Vagina (tissue), 2 donors: ENCODE measurements around the gene SLC22A17. TPM values are rescaled to one million over a fixed set of nuclear protein-coding genes. Genes with fewer than 3 reads are reported as not detected.

Experiments used
- DNase-seq, 2 donors: peaks; one replicate each; pipeline ENCODE4 v3.0.0-alpha.2; 2017; ENCODE audit errors: extremely low spot score in 2 of 2
- H3K27ac ChIP-seq: fragments of 200-600 bp; sonication (generic); one replicate; pipeline ENCODE4 v1.5.1; 2019
- H3K27me3 ChIP-seq: fragments of 200-600 bp; sonication (generic); one replicate; pipeline ENCODE4 v1.5.1; 2019
- H3K36me3 ChIP-seq, 2 donors: fragments of 200-600 bp; sonication (generic); one replicate each; pipeline ENCODE4 v1.5.1; 2017 to 2019
- H3K4me1 ChIP-seq: fragments of 200-600 bp; sonication (generic); one replicate; pipeline ENCODE4 v1.5.1; 2019
- H3K4me3 ChIP-seq, 2 donors: fragments of 200-600 bp; sonication (generic); 1 replicate in 1 of 2; 2 replicates in 1 of 2; pipeline ENCODE4 v1.5.1; 2016 to 2019
- H3K9me3 ChIP-seq: fragments of 200-600 bp; sonication (generic); one replicate; pipeline ENCODE4 v1.5.1; 2019
- POLR2A ChIP-seq, 2 donors: fragments of 450-650 bp; IDR thresholded peaks; one replicate each; pipeline ENCODE4 v1.6.1; 2017; ENCODE audit warnings: antibody characterized with exemption in 2 of 2, mild to moderate bottlenecking in 2 of 2, moderate library complexity in 2 of 2
- POLR2AphosphoS5 ChIP-seq, 2 donors: sonication (generic); formaldehyde crosslinking; IDR thresholded peaks; one replicate each; pipeline ENCODE4 v1.9.0; 2017; ENCODE audit warnings: antibody characterized with exemption in 2 of 2, mild to moderate bottlenecking in 2 of 2, low read depth in 1 of 2; ENCODE audit not compliant: insufficient read depth in 1 of 2
- intact Hi-C: fragments of 100-400 bp; cut with DNase I; formaldehyde crosslinking; loops from one replicate; pipeline ENCODE4 v1.15.1; 2023
- total RNA-seq: library from RNA; depleted of rRNA; stranded (reverse); fragments of >200 nt; gene quantifications from one replicate; pipeline ENCODE4 v1.2.3, GENCODE V29; 2016
- TF ChIP-seq, protein P1 (sequence below), 3 experiments: fragments of 450-650 bp in 2 of 3; fragments of 200-600 bp in 1 of 3; sonication (generic) in 1 of 3; IDR thresholded peaks; one replicate each; pipeline ENCODE4 v1.5.1; 2017 to 2019; ENCODE audit warnings: antibody characterized with exemption in 3 of 3, mild to moderate bottlenecking in 2 of 3, moderate library complexity in 2 of 3

The SLC22A17 gene
- total RNA-seq, 1 donor from 2014 or later = 37.8 TPM

DNA sequence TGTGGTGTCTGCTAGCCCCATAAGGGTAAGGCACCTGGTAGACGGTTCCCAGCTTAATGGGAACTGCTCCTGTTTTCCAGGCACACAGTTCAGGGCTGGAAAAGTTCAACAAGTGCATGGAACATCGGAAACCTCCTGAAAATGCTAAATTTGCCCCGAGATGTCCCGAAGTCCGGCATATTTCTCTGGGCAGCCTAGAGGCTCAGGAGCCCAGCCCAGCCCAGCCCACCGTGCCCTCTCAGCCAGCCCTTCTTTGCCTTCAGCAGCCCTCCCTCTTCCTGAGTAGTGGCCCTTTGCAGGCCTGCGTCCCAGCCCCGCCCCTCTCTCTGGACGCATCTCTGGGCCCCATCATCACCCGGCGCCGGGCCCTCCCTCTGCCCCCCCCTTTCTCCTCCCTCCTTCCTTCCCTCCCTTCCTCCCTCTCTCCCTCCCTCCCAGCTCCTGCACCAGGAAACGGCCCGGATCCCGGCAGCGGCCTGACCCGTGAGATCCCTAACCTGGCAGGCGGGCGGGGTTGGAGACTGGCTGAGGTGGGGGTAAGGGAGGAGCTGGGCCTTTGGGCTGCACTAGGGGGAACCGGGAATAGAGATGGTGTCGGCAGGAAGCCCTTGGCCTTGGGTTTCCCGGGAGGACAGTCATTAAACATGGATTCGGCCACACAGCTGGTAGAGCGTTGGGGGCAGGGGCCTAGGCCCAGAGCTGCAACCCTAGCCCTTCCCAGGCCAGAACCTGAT is 46.1 kb downstream of the SLC22A17 start, which contains the start of gene BCL2L2:
Gene BCL2L2 (plus strand): TSS at position 422 of the 734 bp plus-strand sequence. CDS start 935 bp downstream, outside the sequence.
- TF ChIP-seq, protein P1, sequence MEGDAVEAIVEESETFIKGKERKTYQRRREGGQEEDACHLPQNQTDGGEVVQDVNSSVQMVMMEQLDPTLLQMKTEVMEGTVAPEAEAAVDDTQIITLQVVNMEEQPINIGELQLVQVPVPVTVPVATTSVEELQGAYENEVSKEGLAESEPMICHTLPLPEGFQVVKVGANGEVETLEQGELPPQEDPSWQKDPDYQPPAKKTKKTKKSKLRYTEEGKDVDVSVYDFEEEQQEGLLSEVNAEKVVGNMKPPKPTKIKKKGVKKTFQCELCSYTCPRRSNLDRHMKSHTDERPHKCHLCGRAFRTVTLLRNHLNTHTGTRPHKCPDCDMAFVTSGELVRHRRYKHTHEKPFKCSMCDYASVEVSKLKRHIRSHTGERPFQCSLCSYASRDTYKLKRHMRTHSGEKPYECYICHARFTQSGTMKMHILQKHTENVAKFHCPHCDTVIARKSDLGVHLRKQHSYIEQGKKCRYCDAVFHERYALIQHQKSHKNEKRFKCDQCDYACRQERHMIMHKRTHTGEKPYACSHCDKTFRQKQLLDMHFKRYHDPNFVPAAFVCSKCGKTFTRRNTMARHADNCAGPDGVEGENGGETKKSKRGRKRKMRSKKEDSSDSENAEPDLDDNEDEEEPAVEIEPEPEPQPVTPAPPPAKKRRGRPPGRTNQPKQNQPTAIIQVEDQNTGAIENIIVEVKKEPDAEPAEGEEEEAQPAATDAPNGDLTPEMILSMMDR (IDR thresholded peaks at IDR 0.05) = no peak
- TF ChIP-seq POLR2A (IDR thresholded peaks at IDR 0.05) (peak in 1 of 2 donors; percentile 27), POLR2AphosphoS5 (IDR thresholded peaks at IDR 0.05; ENCODE audit: insufficient read depth in 1 of 2, low read depth in 1 of 2) (peak; percentile 34 to 82)
- DNase-seq = peak in 1 of 2 donors; percentile 95
- Histone ChIP-seq H3K4me3 (peak within 1 kb of the TSS; percentile 72 to 75), H3K36me3 (peaks cover 0 to 12% of the 10 kb centered on the region in 2 donors), H3K4me1 (peaks cover 51% of the 10 kb centered on the region), H3K27me3 (no peaks in the 10 kb centered on the region), H3K27ac (peak within 1 kb of the TSS; percentile 90), H3K9me3 (no peaks in the 10 kb centered on the region)
- intact Hi-C loops = no loop called here

DNA sequence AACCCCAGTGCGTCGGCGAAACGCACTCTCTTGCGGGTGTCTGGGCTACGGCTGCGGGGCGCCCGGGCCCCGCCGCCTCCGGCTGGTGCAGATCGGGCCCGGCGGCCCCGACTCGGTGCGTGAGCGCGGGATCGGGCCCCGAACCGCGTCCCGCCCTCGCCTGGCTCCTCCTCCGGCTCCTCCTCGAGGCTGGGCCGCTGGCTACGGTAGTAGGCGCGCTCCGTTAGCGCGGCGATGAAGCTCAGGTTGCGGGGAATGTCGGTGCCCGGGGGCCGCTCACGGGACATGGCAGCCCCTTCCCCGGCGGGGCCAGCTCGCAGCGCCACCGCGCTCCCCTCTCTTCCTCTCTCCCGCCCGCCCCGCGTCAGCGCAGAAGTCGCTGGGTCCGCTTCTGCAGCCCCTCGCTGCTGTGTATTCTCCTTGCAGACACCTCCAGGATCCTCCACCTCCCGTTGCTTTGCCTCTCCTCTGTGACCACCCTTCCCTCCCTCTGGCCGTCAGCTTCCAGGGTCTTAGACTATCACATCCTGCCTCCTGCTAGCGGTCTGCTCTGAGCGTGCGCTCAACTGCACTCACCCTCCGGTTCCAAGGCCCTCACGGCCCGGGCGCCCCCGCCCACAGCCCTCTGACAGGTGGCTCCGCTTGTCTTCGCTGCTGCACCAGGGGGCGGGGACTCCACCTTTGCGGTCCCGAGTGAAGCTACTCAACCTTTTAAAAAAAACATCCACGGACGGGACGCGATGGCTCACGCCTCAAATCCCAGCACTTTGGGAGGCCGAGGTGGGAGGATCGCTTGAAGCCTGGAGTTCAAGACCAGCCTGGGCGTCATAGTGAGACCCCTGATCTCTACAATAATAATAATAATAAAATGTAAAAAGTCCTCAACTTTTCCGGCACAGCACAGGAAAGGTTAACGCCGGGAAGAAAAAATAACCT is 50.1 kb downstream of the SLC22A17 start, which contains the start of gene PPP1R3E:
Gene PPP1R3E (minus strand): TSS at position 570 of the 936 bp plus-strand sequence. CDS start 283 bp downstream, at position 287.
- Histone ChIP-seq H3K36me3 (no peaks in the 10 kb centered on the region), H3K4me1 (peaks cover 48% of the 10 kb centered on the region), H3K27ac (peak within 1 kb of the TSS; percentile 97), H3K27me3 (no peaks in the 10 kb centered on the region), H3K9me3 (no peaks in the 10 kb centered on the region), H3K4me3 (peak within 1 kb of the TSS; percentile 71 to 73)
- no peak for DNase-seq
- peak in 1 of 2 donors; percentile 45 for TF ChIP-seq POLR2AphosphoS5 (IDR thresholded peaks at IDR 0.05; ENCODE audit: insufficient read depth in 1 of 2, low read depth in 1 of 2)
- TF ChIP-seq, protein P1 (IDR thresholded peaks at IDR 0.05) = no peak
- TF ChIP-seq POLR2A (IDR thresholded peaks at IDR 0.05) = no peak
- intact Hi-C loops = no loop called here

- no peak for DNase-seq
- Histone ChIP-seq H3K9me3 (no peaks in the 10 kb centered on the region), H3K27ac (peak overlapping the region; percentile 97), H3K27me3 (no peaks in the 10 kb centered on the region), H3K4me1 (peaks cover 41% of the 10 kb centered on the region), H3K36me3 (no peaks in the 10 kb centered on the region), H3K4me3 (peak overlapping the region; percentile 71 to 73)
- intact Hi-C loops = no loop called here
- TF ChIP-seq, protein P1 (IDR thresholded peaks at IDR 0.05) = peak in 1 of 3 experiments; percentile 14
- peak in 1 of 2 donors; percentile 92 for TF ChIP-seq POLR2AphosphoS5 (IDR thresholded peaks at IDR 0.05; ENCODE audit: insufficient read depth in 1 of 2, low read depth in 1 of 2)
- TF ChIP-seq POLR2A (IDR thresholded peaks at IDR 0.05) = peak in 1 of 2 donors; percentile 88
Measured at GRCh38 chr14:23301969-23302289, 50.8 kb downstream of the SLC22A17 start.

DNA sequence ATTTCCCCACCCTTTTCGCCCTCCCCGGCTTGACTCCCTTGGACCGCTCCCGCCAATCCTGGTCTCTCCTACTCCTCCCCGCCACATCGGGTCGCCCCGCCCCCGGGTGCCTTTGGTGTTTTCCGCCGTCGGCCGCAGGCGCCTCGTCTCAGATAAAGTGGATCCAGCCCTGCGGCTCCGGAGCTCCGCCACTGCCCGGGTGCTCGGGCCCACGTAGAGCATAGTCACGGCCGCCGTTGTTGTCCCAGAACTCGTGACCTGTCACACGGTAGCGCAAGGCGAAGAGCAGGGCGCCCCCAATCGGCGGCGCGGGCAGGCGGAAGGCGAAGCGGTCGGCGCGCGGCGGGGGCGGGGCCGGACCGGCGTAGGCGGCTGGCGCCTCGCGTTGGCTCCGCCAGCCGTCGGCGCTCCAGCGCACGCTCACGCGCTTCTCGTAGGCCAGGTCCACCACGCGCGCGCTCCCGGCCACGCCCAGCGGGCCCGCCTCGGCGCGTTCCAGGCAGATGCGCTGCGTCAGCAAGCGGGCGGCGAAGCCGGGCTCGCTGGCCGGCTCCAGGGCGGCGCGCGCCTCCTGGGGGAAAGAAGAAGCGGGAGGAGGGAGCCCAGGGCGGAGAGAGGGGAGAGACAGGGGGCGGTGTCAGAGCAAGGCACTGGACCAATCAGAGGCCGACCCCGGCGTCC is 51.3 kb downstream of the SLC22A17 start:
- TF ChIP-seq POLR2A (IDR thresholded peaks at IDR 0.05) (peak; percentile 54 to 79), POLR2AphosphoS5 (IDR thresholded peaks at IDR 0.05; ENCODE audit: insufficient read depth in 1 of 2, low read depth in 1 of 2) (peak; percentile 61 to 86)
- TF ChIP-seq, protein P1 (IDR thresholded peaks at IDR 0.05) = peak; percentile 37 to 78 (median 54)
- Histone ChIP-seq H3K4me1 (peaks cover 41% of the 10 kb centered on the region), H3K36me3 (no peaks in the 10 kb centered on the region), H3K27ac (peak overlapping the region; percentile 97), H3K4me3 (peak overlapping the region; percentile 71 to 73), H3K27me3 (no peaks in the 10 kb centered on the region), H3K9me3 (no peaks in the 10 kb centered on the region)
- DNase-seq = peak in 1 of 2 donors; percentile 99
- intact Hi-C loops = no loop called here
